ENCODE results near the gene MAPRE2. TPM values are rescaled to one million over a fixed set of nuclear protein-coding genes. Genes with fewer than 3 reads are reported as not detected.

MAPRE2 gene
- total RNA-seq, 1 donor from 2014 or later, result 47.9 TPM

- Mint-ChIP-seq H3K4me3 (ENCODE audit: low read depth) (no peak overlapping the region), H3K27ac (peak overlapping the region; percentile 80), H3K4me1 (ENCODE audit: low read depth) (peaks cover 23% of the 10 kb centered on the region), H3K27me3 (no peaks in the 10 kb centered on the region), H3K36me3 (ENCODE audit: insufficient read depth) (no peaks in the 10 kb centered on the region), H3K9me3 (ENCODE audit: low read depth) (no peaks in the 10 kb centered on the region)
- DNase-seq (ENCODE audit: low spot score, unreplicated experiment), result no peak
- no peak for TF ChIP-seq CTCF (IDR thresholded peaks at IDR 0.05; ENCODE audit: unreplicated experiment)
These were observed 19.1 kb downstream of the MAPRE2 start for GRCh38 chr18:35060122-35060815.

- H3K36me3 Mint-ChIP-seq (ENCODE audit: insufficient read depth), result no peaks in the 10 kb centered on the region
These were observed 20.1 kb downstream of the MAPRE2 start for GRCh38 chr18:35061336-35061735.

GRCh38 chr18:35061804-35062203 lies 20.6 kb downstream of the MAPRE2 start:
- H3K4me1 Mint-ChIP-seq (ENCODE audit: low read depth), result peaks cover 32% of the 10 kb centered on the region
- no peak overlapping the region for H3K4me3 Mint-ChIP-seq (ENCODE audit: low read depth)
- TF ChIP-seq CTCF (IDR thresholded peaks at IDR 0.05; ENCODE audit: unreplicated experiment), result no peak
- no peak overlapping the region for H3K27ac Mint-ChIP-seq
- no peaks in the 10 kb centered on the region for H3K36me3 Mint-ChIP-seq (ENCODE audit: insufficient read depth)
- no peaks in the 10 kb centered on the region for H3K9me3 Mint-ChIP-seq (ENCODE audit: low read depth)
- DNase-seq (ENCODE audit: low spot score, unreplicated experiment), result no peak
- no peaks in the 10 kb centered on the region for H3K27me3 Mint-ChIP-seq

More at GRCh38 chr18:35061336-35061735, 20.1 kb downstream of the MAPRE2 start:
- Mint-ChIP-seq H3K9me3 (ENCODE audit: low read depth) (no peaks in the 10 kb centered on the region), H3K27ac (no peak overlapping the region), H3K27me3 (no peaks in the 10 kb centered on the region), H3K4me3 (ENCODE audit: low read depth) (no peak overlapping the region), H3K4me1 (ENCODE audit: low read depth) (peaks cover 28% of the 10 kb centered on the region)
- no peak for DNase-seq (ENCODE audit: low spot score, unreplicated experiment)
- TF ChIP-seq CTCF (IDR thresholded peaks at IDR 0.05; ENCODE audit: unreplicated experiment), result no peak

GRCh38 chr18:35062408-35062807 lies 21.2 kb downstream of the MAPRE2 start:
- DNase-seq (ENCODE audit: low spot score, unreplicated experiment), result no peak
- Mint-ChIP-seq H3K9me3 (ENCODE audit: low read depth) (no peaks in the 10 kb centered on the region), H3K27me3 (no peaks in the 10 kb centered on the region), H3K4me3 (ENCODE audit: low read depth) (no peak overlapping the region), H3K27ac (no peak overlapping the region), H3K36me3 (ENCODE audit: insufficient read depth) (no peaks in the 10 kb centered on the region), H3K4me1 (ENCODE audit: low read depth) (peaks cover 38% of the 10 kb centered on the region)
- no peak for TF ChIP-seq CTCF (IDR thresholded peaks at IDR 0.05; ENCODE audit: unreplicated experiment)

GRCh38 chr18:35063875-35064690 lies 22.9 kb downstream of the MAPRE2 start:
- H3K9me3 Mint-ChIP-seq (ENCODE audit: low read depth), result no peaks in the 10 kb centered on the region
- H3K27me3 Mint-ChIP-seq, result no peaks in the 10 kb centered on the region
- peaks cover 40% of the 10 kb centered on the region for H3K4me1 Mint-ChIP-seq (ENCODE audit: low read depth)
- no peak overlapping the region for H3K4me3 Mint-ChIP-seq (ENCODE audit: low read depth)
- no peak for DNase-seq (ENCODE audit: low spot score, unreplicated experiment)
- H3K36me3 Mint-ChIP-seq (ENCODE audit: insufficient read depth), result no peaks in the 10 kb centered on the region
- H3K27ac Mint-ChIP-seq, result no peak overlapping the region
- no peak for TF ChIP-seq CTCF (IDR thresholded peaks at IDR 0.05; ENCODE audit: unreplicated experiment)

All from progenitor cell of endocrine pancreas (in vitro differentiated cells).